Stimulated activated CD4-positive, alpha-beta T cell treated with anti-CD3 and anti-CD28 coated beads, Interleukin-4, amount 100 ng/mL, for 4 hours (primary cell): Measurements from ENCODE around the gene RAP1GAP.

Experiments used
- DNase-seq, 2 experiments: peaks; one replicate each; pipeline ENCODE4 v3.0.0-alpha.2; 2020

The RAP1GAP gene

DNA sequence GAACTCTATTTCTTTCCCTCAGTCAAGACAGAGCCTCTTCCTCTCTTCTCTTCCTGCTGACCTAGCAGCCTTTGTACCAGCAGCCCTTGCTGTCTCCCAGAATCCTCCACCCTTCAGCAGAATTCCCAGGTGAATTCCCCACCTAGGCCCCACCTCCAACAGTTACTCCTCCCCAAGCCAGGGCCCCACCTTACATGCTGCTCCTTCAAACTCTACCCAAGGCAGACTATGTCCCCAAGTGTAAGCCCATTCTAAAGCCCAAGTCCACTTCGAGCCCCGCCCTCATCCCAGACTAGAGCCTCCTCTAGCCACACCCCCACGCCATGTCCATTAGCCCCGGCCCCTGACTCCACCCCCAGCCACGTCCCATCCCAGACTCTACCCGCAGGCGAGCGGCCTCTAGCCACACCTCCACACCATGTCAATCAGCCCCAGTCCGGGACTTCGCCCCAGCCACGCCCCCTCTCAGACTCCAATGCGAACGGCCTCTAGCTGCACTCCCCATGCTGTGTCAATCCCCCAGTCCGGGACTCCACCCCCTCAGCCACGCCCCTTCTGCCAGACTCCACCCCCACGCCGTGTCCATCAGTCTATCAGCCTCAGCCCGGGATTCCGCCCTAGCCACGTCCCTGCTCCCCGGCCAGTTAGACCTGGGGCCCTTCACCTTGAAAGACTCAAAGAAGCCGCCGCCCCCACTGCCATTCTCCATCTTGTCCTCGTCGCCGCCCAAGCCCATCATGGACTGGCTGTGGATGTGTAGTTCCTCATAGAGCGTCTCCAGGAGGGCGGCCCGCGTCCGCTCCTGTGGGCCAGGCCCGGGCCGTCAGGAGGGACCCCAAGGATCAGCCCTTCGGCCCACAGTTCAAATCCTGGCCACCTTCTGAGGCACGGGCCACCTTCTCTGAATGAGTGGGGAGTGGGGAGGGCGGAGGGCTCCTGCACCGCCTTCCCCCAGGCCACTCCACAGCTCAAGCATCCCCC is 61.3 kb downstream of the RAP1GAP start:
- DNase-seq, result peak; percentile 9 to 33

DNA sequence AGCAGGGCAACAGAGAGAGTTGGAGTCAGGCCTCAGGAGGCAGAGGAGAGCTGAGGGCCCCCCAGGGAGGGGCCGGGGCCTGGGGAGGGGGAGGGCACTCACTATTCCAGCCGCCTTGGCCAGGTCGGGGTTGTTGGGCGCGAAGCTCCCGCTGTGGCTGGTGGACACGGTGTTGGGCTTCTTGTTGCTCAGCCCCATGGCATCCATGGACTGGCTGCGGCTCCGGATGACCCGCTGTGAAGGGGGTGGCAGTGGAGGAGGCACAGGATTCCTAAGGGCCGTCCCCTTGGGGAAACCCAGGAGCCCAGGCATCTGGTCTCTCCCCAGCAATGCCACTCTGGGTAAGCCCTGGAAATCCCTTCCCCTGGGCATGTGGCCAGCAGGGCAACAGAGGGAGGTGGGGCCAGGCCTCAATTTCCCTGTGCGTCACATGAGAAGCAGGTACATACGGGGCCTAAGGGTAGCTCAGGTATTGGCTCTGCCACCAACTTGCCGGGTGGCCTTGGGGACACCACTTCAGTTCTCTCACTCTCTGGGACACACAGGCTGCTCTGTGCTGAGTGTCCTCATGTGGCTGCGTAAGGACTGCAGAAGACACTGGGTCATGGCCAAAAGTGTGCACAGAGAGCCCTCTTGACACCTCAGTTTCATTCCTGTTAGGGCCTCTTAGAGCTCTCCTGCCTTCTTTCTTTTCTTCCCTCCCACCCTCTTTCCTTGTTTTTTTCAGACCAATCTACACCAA is 63.0 kb downstream of the RAP1GAP start:
- no peak for DNase-seq

DNA sequence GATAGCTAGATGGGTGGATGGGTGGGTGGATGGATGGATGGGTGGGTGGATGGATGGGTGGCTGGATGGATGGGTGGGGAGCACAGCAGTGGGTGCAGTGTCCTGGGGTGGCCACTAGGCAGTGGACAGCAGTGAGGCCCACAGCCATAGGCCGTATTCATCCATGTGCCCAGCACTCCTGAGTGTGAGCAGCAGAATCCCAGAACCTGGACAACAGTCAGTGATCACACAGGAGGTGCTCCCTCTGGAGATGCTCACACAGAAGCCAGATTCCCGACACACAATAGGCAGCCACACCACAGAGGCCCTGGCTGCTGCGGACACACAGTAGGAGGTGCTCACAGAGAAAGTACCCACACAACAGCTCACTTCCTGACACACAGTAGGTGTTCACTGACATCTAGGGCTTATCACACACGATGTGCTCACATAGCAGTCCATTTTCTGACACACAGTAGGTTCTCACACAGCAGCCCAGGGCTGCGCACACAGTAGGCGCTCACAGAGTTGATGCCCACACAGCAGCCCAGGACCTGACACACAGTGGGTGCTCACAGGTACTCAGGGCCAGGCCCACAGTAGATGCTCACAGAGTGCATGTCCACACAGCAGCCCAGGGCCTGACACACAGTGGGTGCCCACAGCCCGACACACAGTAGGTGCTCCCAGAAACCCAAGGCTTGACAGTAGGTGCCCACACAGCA is 64.0 kb downstream of the RAP1GAP start:
- no peak for DNase-seq

DNA sequence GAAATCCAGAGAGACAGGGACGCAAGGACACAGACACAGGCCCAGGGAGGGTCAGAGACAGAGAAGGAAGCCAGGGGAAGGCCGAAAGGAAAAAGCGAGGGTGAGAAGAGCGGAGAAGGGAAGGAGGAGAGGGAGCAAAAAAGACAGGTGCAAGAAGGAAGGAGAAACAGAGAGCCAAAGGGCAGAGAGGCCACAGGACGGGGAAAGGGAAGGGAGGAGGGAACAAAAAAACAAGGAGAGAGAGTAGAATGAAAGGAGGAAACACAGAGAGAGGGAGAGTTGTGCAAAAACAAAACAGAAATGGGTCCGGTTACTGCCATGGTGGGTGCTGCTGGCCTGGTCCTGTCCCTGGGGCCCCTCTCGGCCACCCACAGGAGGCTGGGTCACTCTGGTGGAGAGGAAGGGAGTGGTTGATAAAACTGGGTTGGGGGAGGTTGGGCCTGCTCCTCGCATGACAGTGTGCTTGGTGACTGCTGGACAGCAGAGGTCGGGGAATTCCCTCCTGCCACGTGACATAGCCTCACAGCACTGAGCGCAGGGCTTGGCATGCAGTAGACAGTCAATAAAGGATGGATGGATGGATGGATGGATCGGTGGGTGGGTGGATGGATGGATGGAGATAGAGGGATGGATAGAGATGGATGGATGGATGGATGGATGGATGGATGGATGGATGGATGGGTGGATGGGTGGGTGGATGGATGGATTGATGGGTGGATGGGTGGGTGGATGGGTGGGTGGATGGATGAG is 64.8 kb downstream of the RAP1GAP start:
- no peak for DNase-seq

DNA sequence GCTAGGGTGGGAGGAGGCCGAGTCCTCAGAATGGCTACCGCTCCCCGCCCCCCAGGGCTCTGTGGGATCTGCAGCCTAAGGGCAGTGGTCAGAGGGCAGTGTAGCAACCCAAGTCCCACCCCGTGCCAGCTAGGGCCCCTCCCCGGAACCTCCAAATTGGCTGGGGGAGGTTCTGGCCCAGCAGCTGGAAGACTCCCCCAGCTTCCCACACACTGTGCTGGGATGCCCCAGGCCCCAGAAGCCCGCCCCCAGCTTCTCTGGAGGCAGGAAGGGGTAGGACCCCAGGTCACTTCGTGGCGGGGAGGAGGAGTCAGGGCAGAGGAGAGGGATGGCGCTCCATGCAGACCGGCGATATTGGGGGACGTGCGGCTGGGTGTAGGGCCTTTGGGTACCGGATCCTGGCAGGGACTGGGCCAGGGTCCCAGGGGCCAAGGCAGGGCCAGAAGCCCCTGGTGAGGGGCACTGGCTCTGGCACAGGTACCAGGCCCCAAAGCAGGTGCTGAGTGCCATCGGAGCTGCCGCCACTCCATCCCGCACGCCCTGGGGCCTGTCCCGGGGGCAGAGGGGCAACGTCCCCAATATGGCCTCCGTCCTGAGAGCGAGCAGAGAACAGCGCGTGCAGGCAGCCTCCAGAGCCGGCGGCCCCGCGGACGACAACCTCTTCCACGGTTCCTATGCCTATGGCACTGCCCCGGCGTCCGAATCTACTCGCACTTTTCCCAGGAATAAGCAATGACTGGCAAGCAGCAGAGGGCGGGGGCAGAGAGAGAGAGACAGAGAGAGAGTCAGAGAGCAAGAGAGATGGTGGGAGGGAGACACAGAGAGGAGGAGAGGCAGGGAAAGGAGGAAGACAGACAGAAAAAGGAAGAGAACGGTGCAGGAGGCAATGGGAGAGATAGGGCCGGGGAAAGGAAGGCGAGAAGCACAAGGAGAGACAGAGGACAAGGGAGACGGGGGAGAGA is 65.7 kb downstream of the RAP1GAP start:
- DNase-seq, result no peak

DNA sequence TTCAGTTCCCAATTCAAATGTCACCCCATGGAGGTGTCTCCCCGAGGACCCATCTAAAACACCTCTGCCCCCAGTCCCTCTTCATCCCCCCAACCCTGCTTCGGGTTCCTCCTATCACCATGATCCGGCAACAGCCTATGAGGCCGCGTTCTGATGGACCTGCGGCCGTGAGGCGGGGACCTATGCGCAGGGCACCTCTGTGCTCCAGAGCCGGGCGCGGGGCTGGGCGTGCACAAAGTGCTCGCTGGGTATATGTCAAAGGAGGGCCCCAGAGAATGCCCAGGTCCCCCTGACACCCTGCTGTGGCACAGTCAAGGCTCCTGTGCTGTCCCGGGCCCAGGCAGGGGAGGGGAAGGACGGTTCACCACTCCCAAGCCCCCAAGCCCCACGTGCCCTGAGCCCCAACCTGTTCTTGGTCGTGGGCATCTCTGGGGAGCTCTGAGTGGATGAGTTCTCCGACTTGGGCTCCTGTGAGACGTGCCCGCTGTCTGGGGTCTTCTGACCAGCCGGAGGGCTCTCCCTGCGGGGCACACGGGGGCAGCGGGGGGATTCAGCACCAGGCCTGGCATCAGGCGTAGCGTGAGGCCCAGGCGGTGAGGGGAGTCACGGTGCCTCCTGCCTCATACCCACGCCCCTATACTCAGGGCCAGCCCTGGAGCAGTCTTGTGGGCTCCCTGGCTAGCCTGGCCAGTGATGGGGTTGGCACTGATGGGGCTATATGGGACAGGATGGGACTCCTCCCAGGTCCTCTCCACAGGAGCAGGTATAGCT is 67.7 kb downstream of the RAP1GAP start:
- DNase-seq, result no peak

DNA sequence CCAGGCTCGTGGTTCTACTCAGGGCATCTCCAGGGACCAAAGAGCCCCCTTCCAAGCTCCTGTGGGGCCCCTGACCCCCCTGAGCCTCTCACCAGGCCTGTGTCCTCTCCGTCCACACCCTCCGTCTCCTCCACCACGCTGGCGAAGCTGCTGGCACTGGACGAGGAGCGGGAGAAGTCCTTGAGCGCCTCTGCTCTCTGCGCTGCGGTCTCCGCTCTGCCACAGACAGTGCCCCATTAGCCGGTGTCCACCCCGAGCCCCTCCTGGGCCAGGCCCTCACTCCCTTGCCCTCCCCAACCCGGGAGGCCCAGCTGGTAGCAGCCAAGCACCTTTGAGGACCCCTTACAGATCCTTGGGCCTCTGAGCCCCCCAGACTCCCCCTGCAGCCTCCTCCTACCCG is 69.8 kb downstream of the RAP1GAP start:
- DNase-seq, result no peak

DNA sequence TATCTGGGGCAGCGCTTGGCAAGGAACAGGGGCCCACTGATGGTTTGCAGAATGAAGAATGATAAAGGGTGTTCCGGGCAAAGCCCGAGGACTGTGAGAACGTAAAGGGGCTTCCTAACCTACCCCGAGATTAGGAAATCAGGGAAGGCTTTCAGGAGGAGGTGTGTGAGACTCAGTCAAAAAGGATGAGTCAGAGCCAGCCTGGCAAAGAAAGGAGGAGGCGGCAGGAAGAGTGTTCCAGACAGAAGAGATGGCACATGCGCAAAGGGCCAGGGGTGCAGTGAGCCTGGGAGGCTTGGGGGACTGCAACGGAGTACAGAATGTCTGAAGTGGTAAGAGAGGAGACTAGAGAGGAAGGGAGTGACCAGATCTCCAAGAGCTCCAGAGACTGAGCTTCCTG is 70.3 kb downstream of the RAP1GAP start:
- no peak for DNase-seq

DNA sequence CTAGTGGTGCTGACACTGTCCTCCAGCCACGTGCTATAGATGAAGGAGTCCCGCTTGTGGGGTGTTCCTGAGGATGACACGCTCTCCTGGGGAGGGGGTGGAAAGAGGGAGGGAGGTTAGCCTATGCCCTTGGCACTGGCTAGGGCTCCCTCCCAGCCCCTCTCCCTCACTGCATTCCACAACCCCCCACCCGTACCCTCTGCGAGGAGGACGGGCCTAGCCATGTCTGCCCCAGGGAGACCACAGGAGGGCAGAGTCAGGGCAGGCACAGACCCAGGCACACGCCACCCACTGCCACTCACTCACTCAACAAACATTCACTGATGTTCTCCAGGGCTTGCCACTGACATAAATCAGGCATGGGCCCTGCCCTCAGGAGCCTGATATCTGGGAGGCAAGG is 70.7 kb downstream of the RAP1GAP start:
- no peak for DNase-seq

DNA sequence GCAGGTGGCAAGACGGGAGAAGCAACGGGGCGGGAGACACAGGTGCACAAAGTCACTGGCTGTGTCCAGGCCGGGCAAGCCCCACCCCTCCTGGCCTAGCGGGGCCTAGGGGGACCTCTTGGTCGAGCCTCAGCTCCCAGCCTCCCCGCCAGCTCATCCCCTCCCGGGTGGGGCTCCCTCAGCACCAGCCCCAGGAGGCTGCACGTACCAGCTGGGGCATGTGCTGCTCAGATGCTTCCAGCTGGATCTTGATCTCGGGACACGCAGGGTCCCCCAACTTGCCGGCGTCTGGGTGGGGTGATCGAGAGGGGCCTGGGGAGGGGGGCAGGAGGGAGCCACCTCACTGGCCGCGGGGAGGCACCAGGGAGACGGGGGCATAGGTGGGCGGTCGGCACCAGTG is 71.4 kb downstream of the RAP1GAP start:
- no peak for DNase-seq

DNA sequence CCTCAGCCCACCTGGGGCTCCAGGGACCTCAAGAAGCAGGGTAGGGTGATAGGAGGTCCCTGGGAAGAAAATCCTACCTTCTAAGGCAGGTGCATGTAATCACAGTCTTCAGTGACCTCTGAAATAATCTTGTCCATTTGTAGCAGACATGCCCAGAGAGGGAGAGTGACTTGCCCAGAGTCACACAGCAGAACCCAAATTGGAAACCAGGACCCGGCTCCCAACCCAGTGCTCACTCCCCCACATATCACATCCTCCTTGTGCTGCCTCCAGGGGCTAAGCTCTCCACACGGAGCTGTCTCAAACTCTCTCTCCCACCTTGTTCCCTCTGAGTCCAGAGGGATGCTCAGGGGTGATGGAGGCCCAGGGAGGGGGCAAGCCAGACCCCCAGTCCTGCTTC is 72.5 kb downstream of the RAP1GAP start:
- DNase-seq, result no peak

DNA sequence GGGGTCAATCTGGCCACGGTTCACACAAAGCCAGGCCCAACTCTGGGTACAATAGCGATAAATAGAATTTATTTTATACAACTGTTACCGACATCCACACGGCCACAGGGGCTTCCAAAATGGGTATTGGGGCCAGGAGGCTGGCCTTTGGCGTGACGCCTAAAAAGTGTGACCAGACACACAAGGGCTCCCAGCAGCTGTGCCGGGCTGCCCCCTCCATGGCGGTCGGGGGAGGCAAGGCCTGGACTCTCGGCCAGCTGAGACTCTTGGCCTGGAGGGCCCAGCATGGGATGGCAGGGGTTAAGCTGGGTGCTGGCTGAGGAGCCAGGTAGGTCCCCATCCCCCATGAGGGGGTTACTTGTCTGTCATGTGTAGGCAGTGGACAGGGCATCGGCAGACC is 73.0 kb downstream of the RAP1GAP start:
- DNase-seq, result no peak

DNA sequence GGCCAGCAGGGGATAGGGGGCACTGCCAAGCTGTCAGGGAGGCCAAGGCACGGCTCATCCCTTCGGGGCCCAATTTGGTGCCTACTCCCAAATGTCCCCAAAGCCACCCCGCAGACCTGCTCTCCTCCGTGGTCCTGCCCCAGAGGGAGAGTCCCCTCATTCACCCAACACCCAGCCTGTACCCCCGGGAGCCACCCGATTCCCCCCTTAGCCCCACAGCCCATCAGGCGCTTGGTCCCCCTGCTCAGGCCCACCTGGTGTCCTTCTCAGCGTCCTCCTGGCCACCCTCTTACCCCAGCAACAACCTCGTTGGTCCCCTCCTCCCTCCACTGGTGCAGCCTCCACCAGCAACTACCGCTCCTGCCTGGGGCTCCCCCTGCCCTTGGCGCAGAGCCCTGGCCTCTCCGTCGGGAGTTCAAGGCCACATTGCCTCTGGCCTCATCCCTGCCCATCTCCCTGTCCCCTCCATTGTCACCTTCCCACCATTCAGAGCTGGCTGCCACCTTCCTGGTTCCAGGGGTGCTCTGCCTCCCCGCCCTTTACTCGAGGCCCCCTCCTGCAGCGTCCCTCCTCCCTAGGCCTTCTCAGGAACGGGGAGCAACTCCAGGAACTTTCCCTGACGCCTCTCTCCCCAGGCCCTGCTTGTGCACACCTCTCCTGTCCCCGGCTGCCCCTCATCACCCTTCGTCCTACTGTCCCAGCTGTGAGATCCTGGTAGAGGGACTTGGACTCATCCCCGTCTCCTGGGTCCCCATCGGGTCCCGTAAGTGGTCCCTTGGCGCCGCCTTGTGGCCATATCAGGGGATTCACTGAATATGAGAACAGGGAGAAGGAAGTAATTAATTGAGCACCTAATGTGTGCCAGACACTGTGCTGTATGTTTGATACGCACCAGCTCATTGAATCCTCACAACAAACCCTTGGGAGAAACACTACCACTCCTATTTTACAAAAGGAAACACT is 73.9 kb downstream of the RAP1GAP start:
- peak in 1 of 2 experiments; percentile 46 for DNase-seq

DNA sequence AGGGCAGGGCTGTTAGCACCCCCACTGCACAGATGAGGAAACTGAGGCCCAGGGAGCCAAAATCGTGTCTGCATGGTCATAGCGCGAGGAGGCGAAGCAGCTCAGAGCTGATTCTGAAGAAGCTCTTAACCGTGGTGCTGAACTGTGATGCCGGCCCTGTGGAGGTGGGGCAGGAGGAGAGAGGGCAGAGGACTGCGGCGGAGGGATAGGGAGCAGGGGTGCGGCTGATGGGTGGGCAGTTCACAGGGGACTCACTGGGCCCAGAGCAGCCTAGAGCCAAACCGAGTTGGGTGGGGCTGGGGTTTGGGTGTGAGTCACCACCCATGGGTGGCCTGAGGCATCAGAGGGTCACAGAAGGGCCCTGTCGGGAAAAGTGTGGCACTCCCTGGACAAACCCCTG is 74.7 kb downstream of the RAP1GAP start:
- no peak for DNase-seq

DNA sequence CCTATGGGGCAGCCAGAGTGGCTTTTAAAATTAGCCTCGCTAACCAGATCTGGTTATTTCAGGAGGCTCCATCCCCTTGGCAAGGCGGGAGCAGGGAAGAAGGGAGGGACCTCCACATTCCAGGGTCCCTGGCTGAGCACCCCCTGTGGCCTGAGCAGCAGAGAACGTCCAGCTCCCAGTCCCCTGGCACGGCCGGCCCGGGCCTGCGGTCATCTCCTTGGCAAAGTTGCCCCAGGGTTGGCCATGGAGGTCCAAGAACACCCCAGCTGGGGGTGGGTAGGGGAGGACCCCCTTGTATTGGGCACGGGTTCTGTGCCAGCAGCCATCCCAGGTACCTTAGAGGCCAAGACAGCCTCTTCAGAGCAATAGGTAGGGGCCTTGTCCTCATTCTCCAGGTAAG is 75.9 kb downstream of the RAP1GAP start:
- no peak for DNase-seq

DNA sequence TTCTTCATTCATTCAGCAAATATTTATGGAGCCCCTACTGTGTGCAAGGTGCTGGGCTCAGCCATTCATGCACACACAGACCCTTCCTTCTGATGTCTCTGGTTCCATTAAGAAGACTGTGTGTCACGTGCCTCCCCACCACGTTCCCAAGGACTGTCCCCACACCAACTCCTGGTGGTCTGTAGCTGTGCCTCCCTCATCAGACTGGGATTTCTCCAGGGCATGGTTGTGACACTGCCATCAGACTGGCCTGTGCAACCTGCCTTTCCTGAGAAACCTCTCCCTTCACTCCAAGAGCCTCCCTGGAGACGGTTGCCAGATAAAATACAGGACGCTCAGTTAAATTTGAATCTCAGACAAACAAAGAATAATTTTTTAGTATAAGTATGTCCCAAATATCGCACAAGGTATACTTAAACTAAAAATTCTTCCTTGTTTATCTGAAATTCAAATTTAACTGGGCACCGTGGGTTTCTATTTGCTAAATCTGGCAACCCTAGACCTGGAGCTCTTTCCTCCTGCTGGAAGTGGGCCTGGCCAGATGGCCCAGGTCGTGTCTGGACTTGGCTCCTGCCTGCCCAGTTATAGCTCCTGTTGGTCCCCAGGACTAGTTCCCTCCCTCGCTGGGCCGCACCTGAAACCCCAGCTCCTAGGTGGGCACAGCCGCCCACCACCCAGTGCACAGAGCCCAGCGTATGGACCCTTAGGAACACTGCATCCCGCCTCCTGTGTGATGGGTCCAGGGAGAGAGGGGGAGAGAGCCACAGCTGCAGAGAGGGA is 76.9 kb downstream of the RAP1GAP start:
- no peak for DNase-seq

DNA sequence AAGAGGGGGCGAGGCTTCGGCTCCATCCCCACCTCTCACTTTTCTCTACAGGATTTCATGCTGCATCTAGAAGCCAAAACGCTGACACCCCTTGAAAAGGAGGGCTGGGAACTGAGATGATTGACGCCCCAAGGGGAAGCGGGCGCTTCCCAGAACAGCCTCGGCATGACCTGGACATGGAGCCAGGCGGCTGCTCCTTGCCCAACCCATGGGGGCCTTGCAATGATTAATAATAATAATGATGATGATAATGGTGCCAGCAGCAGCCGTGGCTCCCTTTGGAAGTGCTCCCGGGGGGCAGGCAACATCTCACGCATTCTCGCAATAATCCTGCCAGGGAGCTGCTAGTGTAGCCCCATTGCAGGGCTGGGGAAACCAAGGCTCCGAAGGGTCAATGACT is 78.2 kb downstream of the RAP1GAP start:
- DNase-seq, result no peak

DNA sequence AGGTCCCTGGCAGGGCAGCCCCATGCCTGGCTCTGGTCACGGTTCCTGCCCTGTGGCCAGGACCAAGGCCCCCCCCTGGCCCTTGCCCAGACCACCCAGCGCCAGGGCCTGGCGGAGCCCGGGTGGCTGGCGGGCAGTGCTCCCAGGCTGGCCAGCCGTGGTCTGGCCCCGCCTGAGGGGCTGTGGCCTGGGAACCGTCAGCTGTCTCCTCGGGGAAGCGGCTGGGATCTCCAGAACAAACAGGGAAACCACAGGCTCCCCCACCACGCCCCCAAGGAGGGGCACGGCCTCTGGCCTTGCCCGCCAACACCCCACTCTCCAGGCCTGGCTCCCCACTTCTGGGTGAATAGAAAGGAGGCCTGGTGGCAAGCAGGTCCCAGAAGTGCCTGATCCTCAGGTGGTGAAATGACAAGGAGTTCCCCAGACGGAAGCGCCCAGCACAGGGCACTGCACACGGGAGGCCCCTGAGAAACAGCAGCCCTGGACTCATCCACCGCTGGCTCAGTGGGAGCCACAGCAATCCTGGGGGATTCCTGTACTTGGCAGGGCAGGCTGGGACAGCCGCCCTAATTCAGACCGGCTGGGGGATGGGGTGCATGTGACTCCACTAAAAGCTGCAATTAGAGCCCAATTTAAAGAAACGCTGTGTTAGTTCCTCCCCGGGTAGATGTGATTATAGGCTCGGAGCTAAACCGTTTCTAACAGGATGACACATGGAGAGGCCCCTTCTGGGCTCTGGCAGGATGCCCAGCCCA is 78.9 kb downstream of the RAP1GAP start:
- DNase-seq, result no peak
